GDM1 (cell line): ENCODE data around the gene ACTL10.
"Not testable (repeated sequence)": the region's sequence is repeated elsewhere in the genome, so short reads cannot be mapped to it uniquely, and the experiment has no call there.

Source experiments
- DNase-seq: peaks from one replicate; lab custom pipeline; 2025; lab: John Stamatoyannopoulos, UW

The ACTL10 gene

GRCh38 chr20:33666293-33667244 is at the start of gene ACTL10:
ACTL10 (plus strand) TSS chr20:33666943; CDS start chr20:33667498, 555 bp downstream.
- DNase-seq: peak; percentile 86

GRCh38 chr20:33621717-33622400 is 44.9 kb upstream of the ACTL10 start:
- no peak for DNase-seq

GRCh38 chr20:33622705-33623365 is 43.9 kb upstream of the ACTL10 start:
- DNase-seq: no peak

- DNase-seq: no peak
Observed at GRCh38 chr20:33624399-33624798, 42.3 kb upstream of the ACTL10 start.

GRCh38 chr20:33626190-33626589 is 40.6 kb upstream of the ACTL10 start:
- DNase-seq: no peak

- no peak for DNase-seq
Observed at GRCh38 chr20:33627577-33628216, 39.0 kb upstream of the ACTL10 start.

- DNase-seq: no peak
Observed at GRCh38 chr20:33629533-33629932, 37.2 kb upstream of the ACTL10 start.

- no peak for DNase-seq
Observed at GRCh38 chr20:33629979-33630378, 36.8 kb upstream of the ACTL10 start.

- DNase-seq: no peak
Observed at GRCh38 chr20:33630507-33630906, 36.2 kb upstream of the ACTL10 start.

GRCh38 chr20:33631910-33632309 is 34.8 kb upstream of the ACTL10 start:
- not testable (repeated sequence) for DNase-seq

- no peak for DNase-seq
Observed at GRCh38 chr20:33635341-33635740, 31.4 kb upstream of the ACTL10 start.

GRCh38 chr20:33636776-33637175 is 30.0 kb upstream of the ACTL10 start:
- no peak for DNase-seq

GRCh38 chr20:33640287-33640686 is 26.5 kb upstream of the ACTL10 start:
- DNase-seq: no peak

- DNase-seq: no peak
Observed at GRCh38 chr20:33644313-33645071, 22.3 kb upstream of the ACTL10 start.

GRCh38 chr20:33645072-33645358 is 21.7 kb upstream of the ACTL10 start:
- no peak for DNase-seq

- no peak for DNase-seq
Observed at GRCh38 chr20:33645396-33645795, 21.3 kb upstream of the ACTL10 start.

GRCh38 chr20:33646191-33646590 is 20.6 kb upstream of the ACTL10 start:
- DNase-seq: no peak

- not testable (repeated sequence) for DNase-seq
Observed at GRCh38 chr20:33646959-33647602, 19.7 kb upstream of the ACTL10 start.

GRCh38 chr20:33647603-33648395 is 18.9 kb upstream of the ACTL10 start:
- DNase-seq: no peak

- DNase-seq: no peak
Observed at GRCh38 chr20:33648396-33649004, 18.2 kb upstream of the ACTL10 start.
